Endothelial cell (in vitro differentiated cells): ENCODE data around the gene ETFA. TPM values are rescaled to one million over a fixed set of nuclear protein-coding genes. Genes with fewer than 3 reads are reported as not detected.

Experiments used
- DNase-seq: peaks from one replicate; pipeline ENCODE4 v3.0.0; 2021; ENCODE audit warnings: low spot score
- H3K27ac Mint-ChIP-seq: one replicate; pipeline ENCODE4 v1.8.0; 2021; ENCODE audit warnings: mixed read lengths, inconsistent platforms; ENCODE audit not compliant: unreplicated experiment
- H3K27me3 Mint-ChIP-seq: one replicate; pipeline ENCODE4 v1.8.0; 2021; ENCODE audit warnings: mild to moderate bottlenecking, moderate library complexity, mixed read lengths, inconsistent platforms; ENCODE audit not compliant: unreplicated experiment
- H3K36me3 Mint-ChIP-seq: one replicate; pipeline ENCODE4 v1.8.0; 2021; ENCODE audit warnings: mild to moderate bottlenecking, low read depth, mixed read lengths, inconsistent platforms; ENCODE audit not compliant: unreplicated experiment
- H3K4me1 Mint-ChIP-seq: one replicate; pipeline ENCODE4 v1.8.0; 2021; ENCODE audit warnings: mild to moderate bottlenecking, mixed read lengths, inconsistent platforms; ENCODE audit not compliant: unreplicated experiment
- H3K4me3 Mint-ChIP-seq: one replicate; pipeline ENCODE4 v1.8.0; 2021; ENCODE audit warnings: mild to moderate bottlenecking, mixed read lengths, inconsistent platforms; ENCODE audit not compliant: unreplicated experiment
- H3K9me3 Mint-ChIP-seq: one replicate; pipeline ENCODE4 v1.8.0; 2021; ENCODE audit warnings: mixed read lengths, inconsistent platforms; ENCODE audit not compliant: unreplicated experiment
- total RNA-seq: library from RNA; stranded (reverse); fragmentation: NEBNext Ultra II Directional; extraction: Animal tissue kit (Norgen Biotek cat#: 25700); gene quantifications from one replicate; pipeline ENCODE4 v1.2.1, GENCODE V29; 2021; ENCODE audit not compliant: unreplicated experiment
- TF ChIP-seq, protein P1 (sequence below): fragments of 200-600 bp; sonication (generic); IDR thresholded peaks from one replicate; pipeline ENCODE4 v1.5.0; 2021; ENCODE audit warnings: antibody characterized with exemption; ENCODE audit not compliant: unreplicated experiment

Gene ETFA
- total RNA-seq, 1 donor from 2014 or later, result 103 TPM

DNA sequence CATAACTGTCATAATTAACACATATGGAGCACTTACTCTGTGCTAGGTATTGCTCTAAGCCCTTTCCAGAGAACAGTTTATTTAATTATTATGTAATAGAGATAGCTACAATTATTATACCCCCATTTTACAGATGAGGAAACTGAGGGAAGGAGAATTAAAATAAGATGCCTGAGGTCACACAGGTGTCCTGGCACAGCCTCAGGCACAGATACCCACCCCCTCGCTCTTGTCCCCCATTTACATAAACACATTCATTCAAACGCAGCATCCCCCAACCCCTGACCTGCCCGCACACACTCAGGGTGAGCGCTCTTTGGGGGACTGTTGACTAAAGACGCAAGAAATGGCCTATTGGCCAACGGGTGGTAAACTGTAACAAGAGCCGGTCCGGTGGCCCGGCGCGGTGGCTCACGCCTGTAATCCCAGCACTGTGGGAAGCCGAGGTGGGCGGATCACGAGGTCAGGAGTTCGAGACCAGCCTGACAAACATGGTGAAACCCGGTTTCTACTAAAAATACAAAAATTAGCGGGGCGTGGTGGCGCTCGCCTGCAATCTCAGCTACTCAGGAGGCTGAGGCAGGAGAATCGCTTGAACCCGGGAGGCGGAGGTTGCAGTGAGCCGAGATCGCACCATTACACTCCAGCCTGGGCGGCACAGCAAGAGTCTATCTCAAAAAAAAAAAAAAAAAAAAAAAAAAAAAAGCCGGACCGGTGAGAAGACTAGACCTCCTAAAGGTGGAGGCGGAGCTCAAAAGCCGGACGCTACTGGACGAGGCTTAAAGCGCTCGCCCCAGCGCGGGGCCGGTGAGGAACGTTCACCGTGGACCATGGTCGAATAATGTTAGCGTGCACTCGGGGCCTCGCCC lies 23.4 kb upstream of the ETFA start:
- Mint-ChIP-seq H3K4me1 (peaks cover 28% of the 10 kb centered on the region), H3K9me3 (no peaks in the 10 kb centered on the region), H3K27ac (peak overlapping the region; percentile 14), H3K27me3 (peaks cover 30% of the 10 kb centered on the region), H3K36me3 (peaks cover 5% of the 10 kb centered on the region), H3K4me3 (no peak overlapping the region)
- TF ChIP-seq, protein P1, sequence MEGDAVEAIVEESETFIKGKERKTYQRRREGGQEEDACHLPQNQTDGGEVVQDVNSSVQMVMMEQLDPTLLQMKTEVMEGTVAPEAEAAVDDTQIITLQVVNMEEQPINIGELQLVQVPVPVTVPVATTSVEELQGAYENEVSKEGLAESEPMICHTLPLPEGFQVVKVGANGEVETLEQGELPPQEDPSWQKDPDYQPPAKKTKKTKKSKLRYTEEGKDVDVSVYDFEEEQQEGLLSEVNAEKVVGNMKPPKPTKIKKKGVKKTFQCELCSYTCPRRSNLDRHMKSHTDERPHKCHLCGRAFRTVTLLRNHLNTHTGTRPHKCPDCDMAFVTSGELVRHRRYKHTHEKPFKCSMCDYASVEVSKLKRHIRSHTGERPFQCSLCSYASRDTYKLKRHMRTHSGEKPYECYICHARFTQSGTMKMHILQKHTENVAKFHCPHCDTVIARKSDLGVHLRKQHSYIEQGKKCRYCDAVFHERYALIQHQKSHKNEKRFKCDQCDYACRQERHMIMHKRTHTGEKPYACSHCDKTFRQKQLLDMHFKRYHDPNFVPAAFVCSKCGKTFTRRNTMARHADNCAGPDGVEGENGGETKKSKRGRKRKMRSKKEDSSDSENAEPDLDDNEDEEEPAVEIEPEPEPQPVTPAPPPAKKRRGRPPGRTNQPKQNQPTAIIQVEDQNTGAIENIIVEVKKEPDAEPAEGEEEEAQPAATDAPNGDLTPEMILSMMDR, result no peak
- no peak for DNase-seq

DNA sequence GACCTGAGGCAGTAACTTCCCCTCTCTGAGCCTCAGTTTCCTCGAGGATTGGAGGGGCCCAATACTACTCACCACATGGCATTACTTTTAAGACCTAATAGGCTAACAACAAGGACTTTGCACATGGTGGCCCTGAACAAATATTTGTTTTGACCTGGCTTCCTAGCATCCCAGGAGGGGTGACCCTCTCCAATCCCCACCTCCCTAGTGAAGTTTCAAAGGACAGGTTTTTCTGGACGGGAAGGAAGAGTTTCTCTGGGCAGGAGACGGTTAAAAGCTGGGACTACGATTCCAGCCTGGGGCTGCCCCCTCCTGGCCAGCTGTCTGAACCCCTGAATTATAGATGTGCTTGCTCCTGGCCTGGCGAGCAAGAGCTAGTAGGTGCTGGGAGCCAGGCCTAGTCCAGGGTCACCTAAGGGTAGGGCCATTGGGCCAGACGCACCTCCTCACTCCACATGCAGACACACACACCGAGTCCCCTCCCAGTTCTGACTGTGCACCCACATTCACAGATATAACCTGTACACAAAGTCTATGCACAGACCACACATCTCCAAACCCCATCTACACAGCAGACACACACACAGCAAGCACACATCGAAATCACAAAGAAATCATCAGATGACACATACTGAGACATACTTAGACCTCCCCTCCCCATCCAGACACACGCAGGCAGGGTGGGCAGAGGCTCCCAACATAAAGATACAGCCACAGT lies 22.6 kb upstream of the ETFA start:
- no peak for DNase-seq
- H3K9me3 Mint-ChIP-seq, result no peaks in the 10 kb centered on the region
- H3K27ac Mint-ChIP-seq, result no peak overlapping the region
- TF ChIP-seq, protein P1, result no peak
- peak overlapping the region; percentile 6 for H3K4me3 Mint-ChIP-seq
- H3K4me1 Mint-ChIP-seq, result peaks cover 22% of the 10 kb centered on the region
- H3K27me3 Mint-ChIP-seq, result peaks cover 25% of the 10 kb centered on the region
- peaks cover 5% of the 10 kb centered on the region for H3K36me3 Mint-ChIP-seq

DNA sequence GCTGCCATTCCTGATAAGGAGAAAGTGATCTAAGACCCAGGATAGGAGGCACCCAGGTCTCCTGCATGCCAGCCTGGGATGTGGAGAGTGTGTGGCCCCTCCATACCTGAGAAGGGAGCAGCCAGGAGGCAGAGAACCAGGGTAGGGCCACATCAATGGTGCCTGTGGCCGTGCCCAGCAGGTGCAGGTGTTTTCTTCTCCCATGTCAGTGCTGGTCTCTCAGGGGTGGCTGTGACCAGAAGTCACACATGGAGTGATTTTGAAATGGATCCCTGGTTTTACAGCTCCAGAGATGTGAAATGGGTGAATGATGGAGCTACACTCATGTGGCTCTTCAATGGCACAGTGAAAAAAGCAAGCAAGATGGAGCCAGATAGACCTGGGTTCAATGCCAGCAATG lies 22.0 kb upstream of the ETFA start:
- DNase-seq, result no peak
- H3K36me3 Mint-ChIP-seq, result no peaks in the 10 kb centered on the region
- no peaks in the 10 kb centered on the region for H3K9me3 Mint-ChIP-seq
- H3K4me1 Mint-ChIP-seq, result peaks cover 16% of the 10 kb centered on the region
- TF ChIP-seq, protein P1, result no peak
- H3K27ac Mint-ChIP-seq, result no peak overlapping the region
- no peak overlapping the region for H3K4me3 Mint-ChIP-seq
- H3K27me3 Mint-ChIP-seq, result peaks cover 20% of the 10 kb centered on the region

DNA sequence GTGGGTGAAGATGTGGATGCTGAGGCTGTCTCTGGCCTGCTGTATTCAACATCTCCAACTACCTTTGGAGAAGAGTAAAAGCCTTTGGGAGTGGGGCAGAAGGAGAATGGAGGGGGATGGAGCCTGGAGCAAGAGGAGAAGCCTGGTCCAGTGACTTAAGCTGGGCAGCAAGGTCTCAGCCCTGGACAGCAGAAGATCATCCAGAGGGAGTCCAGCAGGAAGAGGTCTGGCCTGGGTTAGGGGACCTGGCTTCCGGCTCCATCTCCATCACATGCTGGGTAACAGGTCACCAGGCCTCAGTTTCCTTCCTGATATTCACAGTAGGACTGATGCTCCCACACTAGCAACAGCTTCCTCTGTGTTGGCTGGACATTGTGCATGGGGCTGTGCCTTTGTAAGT lies 21.5 kb upstream of the ETFA start:
- H3K27me3 Mint-ChIP-seq, result peaks cover 20% of the 10 kb centered on the region
- H3K4me1 Mint-ChIP-seq, result peaks cover 16% of the 10 kb centered on the region
- H3K4me3 Mint-ChIP-seq, result no peak overlapping the region

More for the DNA sequence above, 21.5 kb upstream of the ETFA start:
- TF ChIP-seq, protein P1, result no peak
- Mint-ChIP-seq H3K36me3 (no peaks in the 10 kb centered on the region), H3K9me3 (no peaks in the 10 kb centered on the region), H3K27ac (no peak overlapping the region)
- DNase-seq, result no peak
